MCF 10A (cell line): Measurements from ENCODE around the gene CNST. TPM values are rescaled to one million over a fixed set of nuclear protein-coding genes. Genes with fewer than 3 reads are reported as not detected.
"Not testable (repeated sequence)": the region's sequence is repeated elsewhere in the genome, so short reads cannot be mapped to it uniquely, and the experiment has no call there.

Experiments
- BruUV-seq: library from RNA; stranded (reverse); fragments of 400-500 nt; replicated peaks from 2 replicates; lab custom pipeline; 2021; lab: Mats Ljungman, UMichigan
- CTCF ChIA-PET: fragments of 300-600 bp; sonication (Branson Sonifier 250); formaldehyde crosslinking; extraction: SDS; loops from one replicate; lab custom pipeline; 2021; ENCODE audit warnings: antibody characterized with exemption, inconsistent platforms; lab: Yijun Ruan, JAX
- POLR2A ChIA-PET: fragments of 300-600, 350-650 bp; sonication (Branson Sonifier 250); formaldehyde crosslinking; extraction: SDS; loops from one replicate; lab custom pipeline; 2020; ENCODE audit warnings: antibody characterized with exemption, inconsistent platforms; lab: Yijun Ruan, JAX
- DNase-seq: peaks from one replicate; pipeline ENCODE4 v3.0.0-alpha.2; 2018; ENCODE audit not compliant: unreplicated experiment
- H3K27ac Mint-ChIP-seq: one replicate; pipeline ENCODE4 v1.8.0; 2022; ENCODE audit warnings: mild to moderate bottlenecking, low read depth, mixed read lengths; ENCODE audit not compliant: unreplicated experiment
- H3K27me3 Mint-ChIP-seq: one replicate; pipeline ENCODE4 v1.8.0; 2022; ENCODE audit warnings: mixed read lengths; ENCODE audit not compliant: insufficient read depth, unreplicated experiment
- H3K36me3 Mint-ChIP-seq: one replicate; pipeline ENCODE4 v1.8.0; 2022; ENCODE audit warnings: mild to moderate bottlenecking, moderate library complexity, mixed read lengths; ENCODE audit not compliant: insufficient read depth, unreplicated experiment
- H3K4me1 Mint-ChIP-seq: one replicate; pipeline ENCODE4 v1.8.0; 2022; ENCODE audit warnings: mixed read lengths; ENCODE audit not compliant: insufficient read depth, unreplicated experiment
- H3K4me3 Mint-ChIP-seq: one replicate; pipeline ENCODE4 v1.8.0; 2022; ENCODE audit warnings: mild to moderate bottlenecking, moderate library complexity, mixed read lengths; ENCODE audit not compliant: unreplicated experiment
- H3K9me3 Mint-ChIP-seq: one replicate; pipeline ENCODE4 v1.8.0; 2022; ENCODE audit warnings: mixed read lengths; ENCODE audit not compliant: unreplicated experiment
- intact Hi-C: fragments of 100-400 bp; cut with micrococcal nuclease; formaldehyde crosslinking; loops from 2 replicates; pipeline ENCODE4 v1.14.1; 2022
- total RNA-seq: library from RNA; stranded (reverse); gene quantifications from 2 replicates; pipeline ENCODE4 v1.2.3, GENCODE V29; 2022
- TF ChIP-seq, protein P1 (sequence below): fragments of 200-600 bp; IDR thresholded peaks from one replicate; pipeline ENCODE4 v1.8.0; 2022; ENCODE audit warnings: antibody characterized with exemption, mild to moderate bottlenecking; ENCODE audit not compliant: unreplicated experiment

CNST gene
- total RNA-seq, 1 experiment from 2014 or later, result 48.3 TPM

DNA sequence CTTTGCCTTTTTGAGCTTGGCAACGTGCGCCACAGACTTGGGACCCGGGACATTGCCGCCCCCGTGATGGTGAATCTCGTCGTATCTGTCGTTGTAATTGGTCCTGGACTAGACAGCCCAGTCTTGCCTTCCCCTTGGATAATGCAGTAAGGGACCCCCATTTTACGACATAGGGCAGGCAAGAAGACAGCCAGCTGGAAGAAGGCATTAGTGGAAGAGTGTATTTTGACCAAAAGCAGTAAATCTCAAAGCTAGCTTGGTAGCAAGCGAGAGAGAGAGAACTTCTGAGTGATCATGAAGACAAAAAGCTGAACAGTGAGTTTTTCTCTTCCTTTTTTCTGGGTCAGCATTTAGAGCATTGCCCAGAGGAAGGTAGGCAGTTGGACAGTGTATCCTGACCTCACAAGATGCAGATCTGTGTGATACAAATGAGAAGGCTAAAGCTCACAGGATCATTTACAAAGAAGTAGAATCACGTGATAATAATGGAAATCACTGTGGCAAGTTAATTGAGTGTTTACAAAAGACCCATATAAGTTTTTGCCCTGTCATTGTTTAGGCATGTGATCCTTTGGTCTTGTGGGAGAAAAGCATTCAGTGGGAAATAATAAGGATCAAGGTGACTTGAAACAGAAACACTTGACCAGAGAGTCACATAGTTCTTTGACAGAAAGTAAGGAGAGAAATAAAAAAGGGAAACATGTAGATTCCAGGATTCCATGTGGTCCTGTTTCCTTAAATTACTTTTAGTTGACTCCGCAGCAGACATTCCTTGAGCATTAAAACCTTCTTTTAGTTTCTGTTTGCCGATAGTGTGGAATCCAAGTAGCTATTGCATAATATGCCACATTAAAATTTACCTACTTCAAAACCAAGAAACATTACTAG is 66.3 kb downstream of the CNST start:
- peak; percentile 50 for DNase-seq
- intact Hi-C loops, result no loop called here
- POLR2A ChIA-PET, result interaction anchor here (0.9 to 1.7 kb wide), 4 partner anchors 11 to 67 kb away, joined by 3 to 5 read pairs (median 4); partner anchors contain the start of gene CNST
- H3K4me1 Mint-ChIP-seq, result peaks cover 8% of the 10 kb centered on the region
- H3K27ac Mint-ChIP-seq, result peak overlapping the region; percentile 27
- no peak overlapping the region for H3K4me3 Mint-ChIP-seq
- no peaks in the 10 kb centered on the region for H3K27me3 Mint-ChIP-seq
- H3K36me3 Mint-ChIP-seq, result peaks cover 25% of the 10 kb centered on the region
- CTCF ChIA-PET, result interaction anchor here (0.6 to 1.4 kb wide), 6 partner anchors 14 to 261 kb away, joined by 3 to 6 read pairs (median 6); no protein-coding TSS in a partner anchor
- TF ChIP-seq, protein P1, sequence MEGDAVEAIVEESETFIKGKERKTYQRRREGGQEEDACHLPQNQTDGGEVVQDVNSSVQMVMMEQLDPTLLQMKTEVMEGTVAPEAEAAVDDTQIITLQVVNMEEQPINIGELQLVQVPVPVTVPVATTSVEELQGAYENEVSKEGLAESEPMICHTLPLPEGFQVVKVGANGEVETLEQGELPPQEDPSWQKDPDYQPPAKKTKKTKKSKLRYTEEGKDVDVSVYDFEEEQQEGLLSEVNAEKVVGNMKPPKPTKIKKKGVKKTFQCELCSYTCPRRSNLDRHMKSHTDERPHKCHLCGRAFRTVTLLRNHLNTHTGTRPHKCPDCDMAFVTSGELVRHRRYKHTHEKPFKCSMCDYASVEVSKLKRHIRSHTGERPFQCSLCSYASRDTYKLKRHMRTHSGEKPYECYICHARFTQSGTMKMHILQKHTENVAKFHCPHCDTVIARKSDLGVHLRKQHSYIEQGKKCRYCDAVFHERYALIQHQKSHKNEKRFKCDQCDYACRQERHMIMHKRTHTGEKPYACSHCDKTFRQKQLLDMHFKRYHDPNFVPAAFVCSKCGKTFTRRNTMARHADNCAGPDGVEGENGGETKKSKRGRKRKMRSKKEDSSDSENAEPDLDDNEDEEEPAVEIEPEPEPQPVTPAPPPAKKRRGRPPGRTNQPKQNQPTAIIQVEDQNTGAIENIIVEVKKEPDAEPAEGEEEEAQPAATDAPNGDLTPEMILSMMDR, result no peak
- H3K9me3 Mint-ChIP-seq, result no peaks in the 10 kb centered on the region
- no TSS peak for BruUV-seq

GRCh38 chr1:246634659-246635058 is 68.4 kb downstream of the CNST start:
- CTCF ChIA-PET, H3K4me3 Mint-ChIP-seq, POLR2A ChIA-PET, H3K27me3 Mint-ChIP-seq, H3K27ac Mint-ChIP-seq, H3K4me1 Mint-ChIP-seq, intact Hi-C loops, DNase-seq, H3K9me3 Mint-ChIP-seq, BruUV-seq: not testable (repeated sequence)
- H3K36me3 Mint-ChIP-seq, result peaks cover 18% of the 10 kb centered on the region

DNA sequence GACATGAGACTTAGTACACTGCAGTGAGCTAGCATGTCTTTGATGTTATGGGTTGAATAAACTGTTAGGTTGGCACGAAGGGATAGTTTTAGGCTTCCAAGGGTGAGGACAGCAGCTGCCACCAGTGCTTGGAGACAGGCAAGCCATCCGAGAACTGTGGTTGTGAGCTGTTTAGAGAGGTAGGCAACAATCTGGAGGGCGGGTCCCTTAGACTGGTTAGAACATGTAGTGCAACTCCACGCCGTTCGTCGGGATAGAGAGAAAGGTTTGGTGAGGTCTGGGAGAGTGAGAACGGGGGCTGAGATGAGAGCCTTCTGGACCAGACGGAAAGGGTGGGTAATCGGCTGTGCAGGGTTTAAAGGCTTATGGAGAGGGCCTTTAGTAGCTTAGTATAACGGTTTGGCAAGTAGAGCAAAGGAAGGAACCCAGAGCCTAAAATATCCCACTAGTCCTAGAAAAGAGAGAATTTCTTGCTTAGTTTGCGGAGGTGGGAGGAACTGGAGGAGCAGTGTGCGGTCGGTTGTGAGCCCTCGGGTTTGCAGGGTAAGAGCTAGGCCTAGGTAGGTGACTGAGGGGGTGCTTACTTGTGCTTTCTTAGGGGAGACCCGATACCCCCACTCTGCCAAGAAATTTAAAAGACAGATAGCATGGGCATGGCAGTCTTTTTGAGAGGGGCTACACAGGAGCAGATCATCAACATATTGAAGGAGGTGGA is 72.8 kb downstream of the CNST start:
- H3K27me3 Mint-ChIP-seq, result no peaks in the 10 kb centered on the region
- no peaks in the 10 kb centered on the region for H3K4me1 Mint-ChIP-seq
- H3K9me3 Mint-ChIP-seq, result peaks cover 8% of the 10 kb centered on the region
- peaks cover 25% of the 10 kb centered on the region for H3K36me3 Mint-ChIP-seq
- intact Hi-C loops, result no loop called here
- CTCF ChIA-PET, result interaction anchor here (0.8 to 1.5 kb wide), 4 partner anchors 10 to 132 kb away, joined by 3 to 5 read pairs (median 3); partner anchors contain the start of gene SMYD3
- BruUV-seq, result no TSS peak
- TF ChIP-seq, protein P1, result no peak
- no peak overlapping the region for H3K4me3 Mint-ChIP-seq
- POLR2A ChIA-PET, result no interaction called here
- no peak for DNase-seq
- H3K27ac Mint-ChIP-seq, result no peak overlapping the region

GRCh38 chr1:246639732-246640131 is 73.5 kb downstream of the CNST start:
- TF ChIP-seq, protein P1, result no peak
- no TSS peak for BruUV-seq
- DNase-seq, result no peak
- Mint-ChIP-seq H3K27ac (no peak overlapping the region), H3K36me3 (peaks cover 20% of the 10 kb centered on the region), H3K4me1 (no peaks in the 10 kb centered on the region), H3K4me3 (no peak overlapping the region), H3K27me3 (no peaks in the 10 kb centered on the region), H3K9me3 (peaks cover 8% of the 10 kb centered on the region)
- ChIA-PET CTCF (interaction anchor here (1.3 to 1.5 kb wide), 2 partner anchors 11 to 50 kb away, joined by 3 to 5 read pairs; no protein-coding TSS in a partner anchor), POLR2A (no interaction called here)
- intact Hi-C loops, result no loop called here
